RCC 7860 (cell line): Measurements from ENCODE around the gene ZSWIM3.

Experiments
- DNase-seq: peaks from one replicate; pipeline ENCODE4 v3.0.0-alpha.2; 2015; ENCODE audit warnings: low spot score
- FAIRE-seq: peaks from 2 replicates; lab custom pipeline; 2012; peaks lifted over from hg19 to GRCh38; lab: Jason Lieb, UNC

ZSWIM3 gene

GRCh38 chr20:45927071-45927878 lies 69.9 kb downstream of the ZSWIM3 start:
- no peak for DNase-seq
- FAIRE-seq, result no peak
